ENCODE measurements around the gene GALNT1. TPM values are rescaled to one million over a fixed set of nuclear protein-coding genes. Genes with fewer than 3 reads are reported as not detected.

Gene GALNT1
- total RNA-seq, 1 experiment from 2014 or later = 77.9 TPM

DNA sequence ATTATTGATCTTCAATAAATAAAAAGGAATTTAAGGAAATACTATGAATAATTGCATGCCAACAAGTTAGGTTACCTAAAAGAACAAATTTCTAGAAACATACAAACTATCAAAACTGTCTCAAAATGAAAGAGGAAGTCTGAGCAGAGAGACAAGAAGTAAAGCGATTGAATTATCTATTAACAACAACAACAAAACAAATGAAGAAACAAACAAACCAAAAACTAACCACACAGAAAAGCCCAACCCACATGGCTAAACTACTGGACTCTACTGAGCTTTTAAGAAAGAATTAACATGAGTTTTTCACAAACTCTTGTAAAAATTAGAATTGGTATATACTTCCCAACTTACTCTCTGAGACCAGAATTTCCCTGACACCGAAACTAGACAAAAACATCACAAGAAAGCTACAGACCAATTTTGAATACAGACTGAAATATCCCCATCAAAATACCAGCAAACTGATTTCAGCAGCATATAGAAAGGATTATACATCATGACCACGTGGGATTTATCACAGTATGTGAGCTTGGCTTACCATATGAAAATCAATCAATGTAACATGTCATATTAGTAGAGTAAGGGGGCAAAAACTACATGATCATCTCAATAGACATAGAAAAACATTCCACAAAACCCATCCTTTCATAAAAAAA is 16.6 kb upstream of the GALNT1 start:
- no peaks in the 10 kb centered on the region for H3K23me2 ChIP-seq (ENCODE audit: insufficient read length, low read depth, low read length, poor library complexity, severe bottlenecking)
- no CpG with 5 or more reads among the region's 3 CpGs for WGBS (ENCODE audit: extremely low coverage, insufficient read length, low lambda C conversion rate)
- no peaks in the 10 kb centered on the region for H3K79me1 ChIP-seq (ENCODE audit: insufficient read depth, low read depth, low read length, poor library complexity, severe bottlenecking)
- H4K91ac ChIP-seq (ENCODE audit: insufficient read length, low read depth, low read length) = no peak overlapping the region
- H3K4me2 ChIP-seq (ENCODE audit: insufficient read depth, insufficient read length, low read length) = no peak overlapping the region
- Mint-ChIP-seq H3K4me1 (no peaks in the 10 kb centered on the region), H3K36me3 (ENCODE audit: insufficient read depth in 1 of 3, low read depth in 3 of 3) (no peaks in the 10 kb centered on the region), H3K27ac (no peak overlapping the region), H3K27me3 (ENCODE audit: low read depth) (no peaks in the 10 kb centered on the region), H3K9me3 (no peaks in the 10 kb centered on the region), H3K4me3 (no peak overlapping the region)
- H3K9ac ChIP-seq (ENCODE audit: extremely low read depth, insufficient read length, low read length) = no peak overlapping the region
- no peaks in the 10 kb centered on the region for H4K20me1 ChIP-seq (ENCODE audit: control insufficient read depth, insufficient read depth, insufficient read length)
- no peak overlapping the region for H2AFZ ChIP-seq (ENCODE audit: low read length)
- H3K18ac ChIP-seq (ENCODE audit: insufficient read length, low read depth, low read length) = no peak overlapping the region
- H3K27me3 ChIP-seq (ENCODE audit: insufficient read depth, low read length) = no peaks in the 10 kb centered on the region
- H3T11ph ChIP-seq (ENCODE audit: low read length) = no peak overlapping the region
- H3K56ac ChIP-seq (ENCODE audit: insufficient read length, low read depth, low read length) = no peak overlapping the region
- TF ChIP-seq, protein P1, sequence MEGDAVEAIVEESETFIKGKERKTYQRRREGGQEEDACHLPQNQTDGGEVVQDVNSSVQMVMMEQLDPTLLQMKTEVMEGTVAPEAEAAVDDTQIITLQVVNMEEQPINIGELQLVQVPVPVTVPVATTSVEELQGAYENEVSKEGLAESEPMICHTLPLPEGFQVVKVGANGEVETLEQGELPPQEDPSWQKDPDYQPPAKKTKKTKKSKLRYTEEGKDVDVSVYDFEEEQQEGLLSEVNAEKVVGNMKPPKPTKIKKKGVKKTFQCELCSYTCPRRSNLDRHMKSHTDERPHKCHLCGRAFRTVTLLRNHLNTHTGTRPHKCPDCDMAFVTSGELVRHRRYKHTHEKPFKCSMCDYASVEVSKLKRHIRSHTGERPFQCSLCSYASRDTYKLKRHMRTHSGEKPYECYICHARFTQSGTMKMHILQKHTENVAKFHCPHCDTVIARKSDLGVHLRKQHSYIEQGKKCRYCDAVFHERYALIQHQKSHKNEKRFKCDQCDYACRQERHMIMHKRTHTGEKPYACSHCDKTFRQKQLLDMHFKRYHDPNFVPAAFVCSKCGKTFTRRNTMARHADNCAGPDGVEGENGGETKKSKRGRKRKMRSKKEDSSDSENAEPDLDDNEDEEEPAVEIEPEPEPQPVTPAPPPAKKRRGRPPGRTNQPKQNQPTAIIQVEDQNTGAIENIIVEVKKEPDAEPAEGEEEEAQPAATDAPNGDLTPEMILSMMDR (conservative IDR thresholded peaks at IDR 0.05) = no peak
- H3K4ac ChIP-seq (ENCODE audit: low read depth, low read length) = no peak overlapping the region
- no peak overlapping the region for H3K23ac ChIP-seq (ENCODE audit: insufficient read length, low read depth, low read length)
- H2AK5ac ChIP-seq (ENCODE audit: insufficient read length, low read length) = no peak overlapping the region
- H2BK20ac ChIP-seq (ENCODE audit: low read depth, low read length, poor library complexity, severe bottlenecking) = no peak overlapping the region
- no peak overlapping the region for H2BK15ac ChIP-seq (ENCODE audit: low read depth, low read length)
- DNase-seq = no peak
- H4K5ac ChIP-seq (ENCODE audit: insufficient read length, low read depth, low read length) = no peak overlapping the region
- no peaks in the 10 kb centered on the region for H3K9me3 ChIP-seq (ENCODE audit: control insufficient read depth, low read depth, low read length)
- H3K14ac ChIP-seq (ENCODE audit: insufficient read depth, low read length) = no peak overlapping the region
- no peak overlapping the region for H3K27ac ChIP-seq (ENCODE audit: insufficient read length, low read depth, low read length)
- H4K8ac ChIP-seq (replicated peaks; ENCODE audit: insufficient read length, low read depth, low read length) = no peak overlapping the region
- no peaks in the 10 kb centered on the region for H3K4me1 ChIP-seq (ENCODE audit: insufficient read depth, low read length)
- no peak overlapping the region for H2BK120ac ChIP-seq (ENCODE audit: low read depth, low read length, poor library complexity, severe bottlenecking)
- no peak overlapping the region for H2BK5ac ChIP-seq (ENCODE audit: insufficient read length, low read length)
- no peak overlapping the region for H2BK12ac ChIP-seq (ENCODE audit: insufficient read length, low read depth, low read length)
- H3K79me2 ChIP-seq (ENCODE audit: insufficient read depth, low read length) = no peaks in the 10 kb centered on the region
